GM21529 (cell line): Measurements from ENCODE around the gene MACROH2A2.
"Not testable (repeated sequence)": the region's sequence is repeated elsewhere in the genome, so short reads cannot be mapped to it uniquely, and the experiment has no call there.

ENCODE experiments used
- ATAC-seq: cut with Tn5 transposase; IDR thresholded peaks from one replicate; pipeline ENCODE4 v1.9.1; 2021; ENCODE audit not compliant: unreplicated experiment

The MACROH2A2 gene

GRCh38 chr10:70147259-70147625, 94.6 kb downstream of the MACROH2A2 start:
- ATAC-seq: no peak

- no peak for ATAC-seq
Measured at GRCh38 chr10:70148516-70148915, 95.9 kb downstream of the MACROH2A2 start.

GRCh38 chr10:70155255-70155838, 102.7 kb downstream of the MACROH2A2 start:
- ATAC-seq: no peak

GRCh38 chr10:70158113-70158512, 105.5 kb downstream of the MACROH2A2 start:
- no peak for ATAC-seq

- not testable (repeated sequence) for ATAC-seq
Measured at GRCh38 chr10:70159366-70159765, 106.7 kb downstream of the MACROH2A2 start.

GRCh38 chr10:70160798-70161197, 108.2 kb downstream of the MACROH2A2 start:
- no peak for ATAC-seq
